Testis (tissue), 2 donors: Measurements from ENCODE around the gene WDR91.

Experiments
- POLR2A ChIP-seq: fragments of 450-650 bp; IDR thresholded peaks from one replicate; pipeline ENCODE4 v1.6.1; 2017; ENCODE audit warnings: antibody characterized with exemption, mild to moderate bottlenecking, moderate library complexity
- TF ChIP-seq, protein P1 (sequence below), 3 experiments: fragments of 450-650 bp in 2 of 3; fragments of 200-600 bp in 1 of 3; sonication (generic) in 1 of 3; IDR thresholded peaks; one replicate each; pipeline ENCODE4 v1.5.1; 2016 to 2019; ENCODE audit warnings: antibody characterized with exemption in 3 of 3, mild to moderate bottlenecking in 2 of 3, moderate library complexity in 1 of 3

DNA sequence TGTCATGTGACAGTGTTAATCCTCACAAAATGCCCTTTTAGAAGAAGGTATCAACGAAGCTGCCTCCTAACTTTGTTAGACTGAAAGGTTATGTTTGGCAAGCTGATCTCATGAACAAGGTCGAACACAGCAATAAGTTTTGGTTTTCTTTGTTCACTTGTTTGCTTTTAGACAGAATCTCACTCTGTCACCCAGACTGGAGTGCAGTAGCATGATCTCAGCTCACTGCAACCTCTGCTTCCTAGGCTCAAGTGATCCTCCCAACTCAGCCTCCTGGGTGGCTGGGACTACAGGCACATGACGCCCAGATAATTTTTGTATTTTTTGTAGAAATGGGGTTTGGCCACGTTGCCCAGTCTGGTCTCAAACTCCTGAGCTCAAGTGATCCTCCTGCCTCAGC, 23.4 kb upstream of the WDR91 start:
- TF ChIP-seq POLR2A = no peak
- TF ChIP-seq, protein P1, sequence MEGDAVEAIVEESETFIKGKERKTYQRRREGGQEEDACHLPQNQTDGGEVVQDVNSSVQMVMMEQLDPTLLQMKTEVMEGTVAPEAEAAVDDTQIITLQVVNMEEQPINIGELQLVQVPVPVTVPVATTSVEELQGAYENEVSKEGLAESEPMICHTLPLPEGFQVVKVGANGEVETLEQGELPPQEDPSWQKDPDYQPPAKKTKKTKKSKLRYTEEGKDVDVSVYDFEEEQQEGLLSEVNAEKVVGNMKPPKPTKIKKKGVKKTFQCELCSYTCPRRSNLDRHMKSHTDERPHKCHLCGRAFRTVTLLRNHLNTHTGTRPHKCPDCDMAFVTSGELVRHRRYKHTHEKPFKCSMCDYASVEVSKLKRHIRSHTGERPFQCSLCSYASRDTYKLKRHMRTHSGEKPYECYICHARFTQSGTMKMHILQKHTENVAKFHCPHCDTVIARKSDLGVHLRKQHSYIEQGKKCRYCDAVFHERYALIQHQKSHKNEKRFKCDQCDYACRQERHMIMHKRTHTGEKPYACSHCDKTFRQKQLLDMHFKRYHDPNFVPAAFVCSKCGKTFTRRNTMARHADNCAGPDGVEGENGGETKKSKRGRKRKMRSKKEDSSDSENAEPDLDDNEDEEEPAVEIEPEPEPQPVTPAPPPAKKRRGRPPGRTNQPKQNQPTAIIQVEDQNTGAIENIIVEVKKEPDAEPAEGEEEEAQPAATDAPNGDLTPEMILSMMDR (IDR thresholded peaks at IDR 0.05) = no peak
